UCSD-AML1 (cell line): Measurements from ENCODE around the gene E2F4.

Experiments
- DNase-seq: peaks from one replicate; lab custom pipeline; 2025; ENCODE audit not compliant: unreplicated experiment; lab: John Stamatoyannopoulos, UW

E2F4 gene

DNA sequence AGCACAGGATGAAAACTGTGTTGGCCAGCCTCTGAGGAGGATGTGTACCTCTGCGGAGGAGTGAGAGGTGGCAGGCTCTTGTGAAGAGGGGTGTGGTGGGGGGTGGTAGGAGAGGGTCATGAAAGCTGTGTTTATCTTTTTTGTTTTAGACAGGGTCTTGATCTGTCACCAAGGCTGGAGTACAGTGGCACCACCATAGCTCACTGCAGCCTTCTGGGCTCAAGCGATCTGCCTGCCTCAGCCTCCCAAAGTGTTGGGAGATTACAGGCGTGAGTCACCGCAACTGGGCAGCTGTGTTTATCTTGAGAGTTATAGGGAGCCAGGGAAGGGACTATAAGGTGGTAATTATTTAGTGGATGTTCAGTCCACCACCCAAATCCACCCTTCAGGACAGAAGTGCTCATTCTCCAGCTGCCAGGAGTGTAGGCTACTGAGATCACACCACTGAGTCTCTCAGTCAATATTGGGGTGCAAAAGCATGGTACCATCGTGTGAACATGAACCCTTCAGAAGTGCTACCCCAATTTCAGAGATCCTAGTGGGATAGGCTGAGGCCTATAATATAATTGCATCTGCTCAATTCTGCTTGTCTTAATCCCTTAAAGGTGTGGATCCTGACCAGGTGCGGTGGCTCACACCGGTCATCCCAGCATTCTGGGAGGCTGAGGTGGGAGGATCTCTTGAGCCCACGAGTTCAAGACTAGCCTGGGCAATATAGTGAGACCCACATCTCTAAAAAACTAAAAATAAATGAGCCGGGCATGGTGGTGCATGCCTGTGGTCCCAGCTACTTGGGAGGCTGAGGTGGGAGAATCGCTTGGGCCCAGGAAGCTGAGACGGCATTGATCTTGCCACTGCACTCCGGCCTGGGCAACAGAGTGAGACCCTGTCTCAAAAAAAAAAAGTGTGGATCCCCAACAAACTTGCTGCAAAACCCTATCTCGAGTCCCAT, 1.2 kb upstream of the E2F4 start:
- no peak for DNase-seq

DNA sequence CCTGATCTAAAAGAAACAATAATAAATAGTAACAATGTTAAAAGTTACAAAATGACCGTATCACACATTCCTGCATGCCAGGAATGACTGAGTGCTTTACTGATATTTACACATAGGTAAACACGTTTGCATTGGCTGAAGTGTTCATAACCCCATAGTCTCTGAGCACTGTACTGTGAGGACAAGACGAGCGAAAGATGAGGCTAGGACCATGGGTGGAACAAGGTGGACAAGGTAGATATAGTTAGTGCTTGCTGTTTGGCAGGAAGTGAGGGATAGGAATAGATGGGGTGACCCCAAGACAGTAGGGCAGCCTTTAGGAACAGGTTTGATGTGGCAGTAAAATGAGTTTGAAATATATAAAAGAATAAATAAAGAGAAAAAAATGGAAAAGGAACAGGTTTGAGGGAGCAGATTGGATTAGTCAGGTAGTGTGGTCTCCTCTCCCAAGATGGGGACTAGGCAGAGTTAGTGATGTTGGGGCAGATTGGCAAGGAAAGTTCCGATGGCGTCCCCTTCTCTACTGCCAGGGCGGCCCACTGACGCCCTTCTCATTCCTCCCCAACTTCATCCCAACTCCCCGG, 452 bp upstream of the E2F4 start:
- DNase-seq = no peak

- DNase-seq = no peak
Measured at GRCh38 chr16:67192781-67193361, 916 bp downstream of the E2F4 start.

- no peak for DNase-seq
Measured at GRCh38 chr16:67193536-67193935, 1.6 kb downstream of the E2F4 start.

- no peak for DNase-seq
Measured at GRCh38 chr16:67194260-67194659, 2.3 kb downstream of the E2F4 start.

DNA sequence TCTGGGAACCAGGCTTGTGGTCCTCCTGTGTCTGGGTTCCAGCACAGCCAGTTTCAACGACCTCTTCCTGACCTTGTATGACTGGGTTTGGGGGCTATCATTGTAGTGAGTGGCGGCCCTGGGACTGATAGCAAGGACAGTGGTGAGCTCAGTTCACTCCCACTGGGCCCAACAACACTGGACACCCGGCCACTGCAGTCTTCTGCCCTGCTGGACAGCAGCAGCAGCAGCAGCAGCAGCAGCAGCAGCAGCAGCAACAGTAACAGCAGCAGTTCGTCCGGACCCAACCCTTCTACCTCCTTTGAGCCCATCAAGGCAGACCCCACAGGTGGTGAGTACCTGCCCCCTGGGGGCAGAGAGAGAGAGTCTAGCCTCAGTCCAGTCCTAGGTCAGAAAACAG, 3.7 kb downstream of the E2F4 start:
- no peak for DNase-seq

DNA sequence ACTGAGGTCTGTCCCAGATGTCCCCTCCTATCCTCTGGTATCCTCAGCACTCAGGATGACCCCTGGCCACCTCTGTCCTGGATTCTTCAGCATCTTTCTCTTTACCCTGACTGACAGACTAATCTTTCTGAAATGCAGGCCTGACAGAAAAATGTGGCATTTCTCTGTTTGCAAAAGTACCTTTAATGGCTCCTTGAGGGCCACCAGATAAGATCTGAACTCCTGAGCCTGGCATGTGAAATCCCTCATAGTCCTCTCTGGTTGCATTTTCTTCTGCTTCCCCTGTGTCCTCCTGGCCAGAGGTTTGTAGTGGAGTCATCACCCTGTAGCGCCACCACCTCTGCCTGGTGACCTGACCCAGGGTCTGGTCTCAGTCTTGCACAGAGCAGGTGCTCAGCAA, 4.9 kb downstream of the E2F4 start:
- DNase-seq = no peak

GRCh38 chr16:67197704-67198103, 5.7 kb downstream of the E2F4 start:
- DNase-seq = no peak

GRCh38 chr16:67198238-67198734, 6.3 kb downstream of the E2F4 start:
- DNase-seq = peak; percentile 44

GRCh38 chr16:67199011-67199807, 7.3 kb downstream of the E2F4 start, which contains the start of gene ELMO3:
Gene ELMO3 (plus strand): TSS chr16:67199131. CDS start chr16:67199327, 196 bp downstream.
- DNase-seq = no peak

- no peak for DNase-seq
Measured at GRCh38 chr16:67199808-67200198, 7.8 kb downstream of the E2F4 start.

DNA sequence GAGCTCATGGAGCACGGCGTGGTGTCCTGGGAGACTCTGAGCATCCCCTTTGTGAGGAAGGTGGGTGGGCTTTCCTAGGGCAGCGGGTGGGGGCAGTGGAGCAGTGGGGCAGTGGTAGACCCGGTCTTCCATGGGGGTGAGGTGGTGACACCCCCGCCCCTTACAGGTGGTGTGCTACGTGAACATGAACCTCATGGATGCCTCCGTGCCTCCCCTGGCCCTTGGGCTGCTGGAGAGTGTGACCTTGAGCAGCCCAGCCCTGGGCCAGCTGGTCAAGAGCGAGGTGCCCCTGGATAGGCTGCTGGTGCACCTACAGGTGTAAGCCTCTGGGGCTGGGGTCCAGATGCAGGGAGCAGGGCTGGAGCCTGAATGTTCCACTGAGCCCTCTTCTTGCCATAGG, 8.5 kb downstream of the E2F4 start:
- no peak for DNase-seq

DNA sequence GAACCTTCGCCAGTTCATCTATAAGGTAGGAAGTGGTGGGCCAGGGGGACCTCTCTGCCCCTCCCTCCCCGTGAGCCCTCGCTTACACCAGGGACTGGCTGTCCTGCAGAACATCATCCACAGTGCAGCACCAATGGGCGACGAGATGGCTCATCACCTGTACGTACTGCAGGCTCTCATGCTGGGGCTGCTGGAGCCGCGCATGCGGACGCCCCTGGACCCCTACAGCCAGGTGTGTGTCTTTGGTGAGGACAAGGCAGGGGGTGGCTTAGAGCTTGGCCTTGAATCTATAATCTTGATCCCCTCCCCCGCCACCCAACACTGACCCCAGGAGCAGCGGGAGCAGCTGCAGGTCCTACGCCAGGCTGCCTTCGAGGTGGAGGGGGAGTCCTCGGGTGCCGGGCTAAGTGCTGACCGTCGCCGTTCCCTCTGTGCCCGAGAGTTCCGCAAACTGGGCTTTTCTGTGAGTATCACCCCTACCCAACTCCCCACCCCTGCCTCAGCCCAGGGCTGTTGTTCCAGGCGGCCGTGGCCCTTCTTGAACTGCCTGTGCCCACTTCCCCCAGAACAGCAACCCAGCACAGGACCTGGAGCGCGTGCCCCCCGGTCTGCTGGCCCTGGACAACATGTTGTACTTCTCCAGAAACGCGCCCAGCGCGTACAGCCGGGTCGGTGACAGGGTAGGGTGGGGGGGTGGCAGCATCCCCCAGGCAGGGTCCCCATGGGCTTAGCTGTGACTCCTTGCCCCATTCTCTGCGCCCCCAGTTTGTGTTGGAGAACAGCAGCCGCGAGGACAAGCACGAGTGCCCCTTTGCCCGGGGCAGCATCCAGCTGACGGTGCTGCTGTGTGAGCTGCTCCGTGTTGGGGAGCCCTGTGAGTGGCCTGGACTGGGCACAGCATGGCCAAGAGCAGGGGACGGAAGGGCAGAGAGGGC, 9.7 kb downstream of the E2F4 start:
- DNase-seq = no peak

- no peak for DNase-seq
Measured at GRCh38 chr16:67202426-67202825, 10.5 kb downstream of the E2F4 start.

- DNase-seq = no peak
Measured at GRCh38 chr16:67202956-67203493, 11.1 kb downstream of the E2F4 start.

GRCh38 chr16:67204076-67204475, 12.1 kb downstream of the E2F4 start:
- DNase-seq = no peak

GRCh38 chr16:67206129-67206837, 14.3 kb downstream of the E2F4 start:
- no peak for DNase-seq

- DNase-seq = no peak
Measured at GRCh38 chr16:67206838-67207248, 14.9 kb downstream of the E2F4 start.
